Measurements from ENCODE around the gene IMMT. TPM values are rescaled to one million over a fixed set of nuclear protein-coding genes. Genes with fewer than 3 reads are reported as not detected.

Gene IMMT
- total and polyA plus RNA-seq, 2 donors (not counting 1 experiment from before 2014, with no cell fraction given) = 23.5 to 66.0 TPM

- Histone ChIP-seq H3K4me1 (ENCODE audit: control insufficient read depth in 2 of 2, insufficient read depth in 2 of 2, low read length in 2 of 2) (peaks cover 16 to 21% of the 10 kb centered on the region in 2 donors), H3K9ac (ENCODE audit: low read length) (no peak overlapping the region), H3K9me3 (ENCODE audit: control extremely low read depth in 1 of 3, control insufficient read depth in 2 of 3, insufficient read depth in 1 of 3, low read length in 2 of 3) (peaks cover 0 to 3% (median 0%) of the 10 kb centered on the region in 3 donors), H3K79me2 (ENCODE audit: control insufficient read depth, insufficient read depth, low read length) (no peaks in the 10 kb centered on the region), H3K27ac (ENCODE audit: low read length in 2 of 2) (no peak overlapping the region), H4K20me1 (ENCODE audit: control insufficient read depth, insufficient read depth, low read length, poor library complexity, severe bottlenecking) (no peaks in the 10 kb centered on the region), H2AFZ (ENCODE audit: insufficient read depth, low read depth, low read length, poor library complexity, severe bottlenecking) (no peak overlapping the region), H3K4me3 (ENCODE audit: control extremely low read depth in 1 of 5, extremely low read depth in 1 of 5, insufficient read depth in 1 of 5, low read depth in 2 of 5, low read length in 4 of 5) (no peak overlapping the region), H3K36me3 (replicated peaks in 1 of 2; ENCODE audit: control extremely low read depth in 1 of 2, control insufficient read depth in 1 of 2, extremely low read depth in 1 of 2, insufficient read depth in 2 of 2, low read length in 1 of 2) (no peaks in the 10 kb centered on the region), H3K4me2 (replicated peaks; ENCODE audit: low read depth, low read length, poor library complexity, severe bottlenecking) (no peak overlapping the region), H3K27me3 (replicated peaks in 1 of 4; ENCODE audit: control extremely low read depth in 1 of 4, control insufficient read depth in 3 of 4, insufficient read depth in 4 of 4, low read length in 3 of 4) (no peaks in the 10 kb centered on the region)
- CTCF ChIA-PET = interaction anchor here (0.7 to 5.0 kb wide), 41 partner anchors 9 to 544 kb away, joined by 3 to 69 read pairs (median 4); partner anchors contain the start of genes IMMT, KDM3A and MRPL35
- DNase-seq = peak; percentile 80
- TF ChIP-seq, protein P1, sequence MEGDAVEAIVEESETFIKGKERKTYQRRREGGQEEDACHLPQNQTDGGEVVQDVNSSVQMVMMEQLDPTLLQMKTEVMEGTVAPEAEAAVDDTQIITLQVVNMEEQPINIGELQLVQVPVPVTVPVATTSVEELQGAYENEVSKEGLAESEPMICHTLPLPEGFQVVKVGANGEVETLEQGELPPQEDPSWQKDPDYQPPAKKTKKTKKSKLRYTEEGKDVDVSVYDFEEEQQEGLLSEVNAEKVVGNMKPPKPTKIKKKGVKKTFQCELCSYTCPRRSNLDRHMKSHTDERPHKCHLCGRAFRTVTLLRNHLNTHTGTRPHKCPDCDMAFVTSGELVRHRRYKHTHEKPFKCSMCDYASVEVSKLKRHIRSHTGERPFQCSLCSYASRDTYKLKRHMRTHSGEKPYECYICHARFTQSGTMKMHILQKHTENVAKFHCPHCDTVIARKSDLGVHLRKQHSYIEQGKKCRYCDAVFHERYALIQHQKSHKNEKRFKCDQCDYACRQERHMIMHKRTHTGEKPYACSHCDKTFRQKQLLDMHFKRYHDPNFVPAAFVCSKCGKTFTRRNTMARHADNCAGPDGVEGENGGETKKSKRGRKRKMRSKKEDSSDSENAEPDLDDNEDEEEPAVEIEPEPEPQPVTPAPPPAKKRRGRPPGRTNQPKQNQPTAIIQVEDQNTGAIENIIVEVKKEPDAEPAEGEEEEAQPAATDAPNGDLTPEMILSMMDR (IDR thresholded peaks at IDR 0.05) = peak; percentile 98
- no peak for TF ChIP-seq EZH2 (IDR thresholded peaks at IDR 0.05; ENCODE audit: borderline replicate concordance, insufficient read depth, low read depth, low read length, poor library complexity, severe bottlenecking)
- ATAC-seq (ENCODE audit: low read depth) = peak; percentile 77
- no peak overlapping the region for H3K4me3 Mint-ChIP-seq
- no peaks in the 10 kb centered on the region for H3K9me3 Mint-ChIP-seq (ENCODE audit: insufficient read depth)
- POLR2A ChIA-PET = interaction anchor here (1.3 kb wide), 1 partner anchor 219 kb away, joined by 6 read pairs; no protein-coding TSS in a partner anchor
- intact Hi-C loops (cut with micrococcal nuclease) = loop anchor here (1.0 to 5.0 kb wide), 4 partner anchors 76 to 221 kb away; partner anchors contain the start of gene KDM3A
- H3K27ac Mint-ChIP-seq = no peak overlapping the region
- peaks cover 27% of the 10 kb centered on the region for H3K4me1 Mint-ChIP-seq
- 85% methylated on average over 4 of the region's 5 CpGs for WGBS (ENCODE audit: insufficient coverage)
- no peaks in the 10 kb centered on the region for H3K27me3 Mint-ChIP-seq
These were observed 25.9 kb upstream of the IMMT start for GRCh38 chr2:86221066-86221684.

DNA sequence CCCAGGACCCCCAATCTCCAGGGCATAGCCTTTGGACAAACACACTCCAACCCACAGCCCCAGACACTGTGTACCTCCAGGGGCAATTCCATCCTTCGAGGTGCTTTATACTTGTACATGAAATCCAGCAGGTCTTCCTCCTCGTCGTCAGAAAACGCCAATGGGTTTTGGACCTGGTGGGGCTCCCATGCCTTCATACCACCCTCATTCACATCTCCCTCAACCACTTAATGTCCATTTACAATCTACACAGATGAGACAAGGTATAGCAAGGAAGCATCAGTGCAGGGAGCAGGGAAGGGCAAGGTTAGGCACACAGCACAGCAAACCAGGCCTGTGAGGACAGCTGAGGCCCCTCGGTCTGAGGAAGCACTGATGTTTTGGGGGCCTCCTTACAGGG, 24.6 kb upstream of the IMMT start:
- ChIA-PET POLR2A (no interaction called here), CTCF (interaction anchor here (0.9 to 5.0 kb wide), 12 partner anchors 10 to 246 kb away, joined by 3 to 69 read pairs (median 10); partner anchors contain the start of gene MRPL35)
- Mint-ChIP-seq H3K4me3 (no peak overlapping the region), H3K9me3 (ENCODE audit: insufficient read depth) (no peaks in the 10 kb centered on the region), H3K27me3 (no peaks in the 10 kb centered on the region), H3K4me1 (peaks cover 15% of the 10 kb centered on the region), H3K27ac (no peak overlapping the region)
- H3K4me1 ChIP-seq (ENCODE audit: control insufficient read depth in 2 of 2, insufficient read depth in 2 of 2, low read length in 2 of 2) = peaks cover 3 to 8% of the 10 kb centered on the region in 2 donors
- H3K4me3 ChIP-seq (ENCODE audit: control extremely low read depth in 1 of 5, extremely low read depth in 1 of 5, insufficient read depth in 1 of 5, low read depth in 2 of 5, low read length in 4 of 5) = no peak overlapping the region
- no peaks in the 10 kb centered on the region for H3K27me3 ChIP-seq (replicated peaks in 1 of 4; ENCODE audit: control extremely low read depth in 1 of 4, control insufficient read depth in 3 of 4, insufficient read depth in 4 of 4, low read length in 3 of 4)
- 97% methylated on average over 4 of the region's 5 CpGs for WGBS (ENCODE audit: insufficient coverage)
- TF ChIP-seq, protein P1 (IDR thresholded peaks at IDR 0.05) = no peak
- TF ChIP-seq EZH2 (IDR thresholded peaks at IDR 0.05; ENCODE audit: borderline replicate concordance, insufficient read depth, low read depth, low read length, poor library complexity, severe bottlenecking) = no peak
- peaks cover 0 to 3% (median 0%) of the 10 kb centered on the region in 3 donors for H3K9me3 ChIP-seq (ENCODE audit: control extremely low read depth in 1 of 3, control insufficient read depth in 2 of 3, insufficient read depth in 1 of 3, low read length in 2 of 3)
- no peak overlapping the region for H3K4me2 ChIP-seq (replicated peaks; ENCODE audit: low read depth, low read length, poor library complexity, severe bottlenecking)
- no peak for ATAC-seq (ENCODE audit: low read depth)
- no peaks in the 10 kb centered on the region for H4K20me1 ChIP-seq (ENCODE audit: control insufficient read depth, insufficient read depth, low read length, poor library complexity, severe bottlenecking)
- H3K27ac ChIP-seq (ENCODE audit: low read length in 2 of 2) = no peak overlapping the region
- no peak overlapping the region for H3K9ac ChIP-seq (ENCODE audit: low read length)
- H2AFZ ChIP-seq (ENCODE audit: insufficient read depth, low read depth, low read length, poor library complexity, severe bottlenecking) = no peak overlapping the region
- intact Hi-C loops (cut with micrococcal nuclease) = loop anchor here (5.0 kb wide), 1 partner anchor 222 kb away; the partner anchor contains the start of gene KDM3A
- DNase-seq = no peak
- H3K36me3 ChIP-seq (replicated peaks in 1 of 2; ENCODE audit: control extremely low read depth in 1 of 2, control insufficient read depth in 1 of 2, extremely low read depth in 1 of 2, insufficient read depth in 2 of 2, low read length in 1 of 2) = no peaks in the 10 kb centered on the region
- no peaks in the 10 kb centered on the region for H3K79me2 ChIP-seq (ENCODE audit: control insufficient read depth, insufficient read depth, low read length)

All from B cell (primary cell).